HG03135 (cell line): ENCODE measurements around the gene BTG4.

Experiments
- ATAC-seq: cut with Tn5 transposase; IDR thresholded peaks from one replicate; pipeline ENCODE4 v1.9.1; 2021; ENCODE audit warnings: mild to moderate bottlenecking, moderate library complexity; ENCODE audit not compliant: unreplicated experiment

Gene BTG4

DNA sequence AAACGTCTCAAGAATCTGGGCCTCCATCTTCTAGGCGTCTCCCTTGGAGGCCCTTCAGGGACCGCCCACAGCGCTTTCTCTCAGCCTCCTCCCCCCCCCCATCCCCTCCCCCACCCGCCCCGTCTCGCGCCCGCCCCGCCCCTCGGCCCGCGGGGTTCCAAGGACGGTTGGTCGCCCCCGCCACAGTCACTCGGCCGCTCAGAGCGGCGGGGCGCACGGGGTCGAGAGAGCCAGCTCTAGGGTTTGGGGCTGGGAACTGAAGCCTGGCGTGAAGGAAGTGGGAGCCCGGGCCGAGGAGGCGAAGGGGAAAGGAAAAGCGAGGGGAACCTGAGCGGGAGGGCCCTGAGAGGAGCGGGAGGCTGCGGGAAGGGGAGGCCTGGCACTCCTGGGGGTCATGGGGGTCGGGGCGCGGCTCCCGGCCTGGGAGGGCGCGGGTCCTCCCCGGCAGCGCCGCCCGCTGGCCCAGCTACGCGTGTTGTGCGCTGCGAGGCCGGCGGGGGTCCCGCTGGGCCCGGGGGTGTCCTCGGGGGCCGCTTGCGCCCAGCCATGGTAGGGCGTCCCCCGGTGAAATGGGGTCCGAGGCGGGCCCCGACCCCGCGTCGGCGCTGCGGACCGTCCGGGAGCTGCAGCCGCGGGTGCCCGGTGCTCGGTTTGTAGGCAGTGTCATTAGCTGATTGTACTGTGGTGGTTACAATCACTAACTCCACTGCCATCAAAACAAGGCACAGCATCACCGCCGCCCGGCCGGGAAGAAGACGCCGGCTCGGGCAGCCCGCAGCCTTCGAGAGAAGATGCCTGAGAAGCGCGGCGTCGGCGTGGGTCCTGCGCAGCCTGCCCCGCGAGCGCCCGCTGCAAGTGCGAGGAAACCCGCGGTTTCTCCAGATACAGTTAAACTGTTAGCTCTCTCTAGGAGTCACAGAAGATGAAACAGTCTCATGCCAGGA, at the start of gene BTG4:
BTG4 (minus strand) TSS at position 91 of the 944 bp plus-strand sequence. CDS start 13,610 bp downstream, outside the sequence.
- ATAC-seq, result no peak

DNA sequence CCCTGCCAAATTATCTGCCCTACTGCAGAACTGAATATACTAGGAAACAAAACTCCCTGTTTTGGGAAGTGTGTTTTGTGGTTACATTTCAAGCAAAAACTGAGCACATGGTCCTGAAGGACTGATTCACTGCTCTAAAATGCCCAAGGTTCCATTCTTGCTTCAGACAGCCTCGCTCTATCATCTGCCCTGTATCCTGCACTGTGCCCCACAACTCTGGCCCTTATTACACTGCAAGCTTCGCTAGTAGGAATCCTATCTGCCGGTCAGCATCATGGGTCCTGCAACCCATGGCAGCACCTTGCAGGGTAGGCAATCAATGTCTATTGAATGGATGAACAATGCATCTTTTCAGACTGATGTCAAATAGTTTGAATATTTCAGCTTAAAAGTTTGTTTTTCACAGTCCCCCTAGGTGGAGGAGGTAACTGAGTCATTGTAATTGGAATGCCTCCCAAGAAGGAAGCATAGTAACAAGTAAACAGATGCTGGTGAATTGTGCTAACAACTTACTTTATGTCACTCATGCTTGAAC, 49.7 kb upstream of the BTG4 start:
- ATAC-seq, result no peak

DNA sequence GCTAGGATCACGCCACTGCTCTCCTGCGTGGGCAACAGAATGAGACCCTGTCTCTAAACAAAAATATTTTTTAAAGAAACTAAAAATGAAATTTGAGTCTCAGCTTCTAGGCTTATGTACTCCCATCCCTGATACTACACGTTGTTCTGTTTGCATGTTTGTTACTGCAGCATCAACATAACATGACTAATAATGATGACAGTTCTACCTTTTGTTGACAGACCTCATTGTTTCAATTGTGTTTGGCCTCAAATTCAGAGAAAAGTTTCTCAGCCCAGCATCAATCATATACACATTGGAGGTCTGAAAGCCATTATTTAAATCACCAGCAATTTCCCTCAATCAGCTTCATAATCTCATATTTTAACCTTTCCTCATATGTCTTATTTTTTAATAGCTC, 49.1 kb upstream of the BTG4 start:
- no peak for ATAC-seq

DNA sequence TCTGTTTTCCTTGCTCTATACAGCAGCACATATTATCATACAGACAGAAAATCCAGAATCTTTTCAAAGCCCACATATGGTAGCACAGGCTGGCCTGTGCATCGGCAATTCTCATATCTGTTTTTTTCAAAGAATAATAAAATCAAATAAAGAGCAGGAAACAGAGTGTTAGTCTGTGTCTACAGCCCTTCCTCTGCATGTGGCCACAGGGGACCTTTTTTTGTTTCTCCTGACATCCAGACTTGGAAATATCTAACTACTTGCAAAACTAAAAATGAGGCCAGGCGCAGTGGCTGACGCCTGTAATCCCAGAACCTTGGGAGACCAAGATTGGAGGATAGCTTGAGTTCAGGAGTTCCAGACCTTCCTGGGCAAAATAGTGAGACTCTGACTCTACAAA, 48.6 kb upstream of the BTG4 start:
- ATAC-seq, result no peak

DNA sequence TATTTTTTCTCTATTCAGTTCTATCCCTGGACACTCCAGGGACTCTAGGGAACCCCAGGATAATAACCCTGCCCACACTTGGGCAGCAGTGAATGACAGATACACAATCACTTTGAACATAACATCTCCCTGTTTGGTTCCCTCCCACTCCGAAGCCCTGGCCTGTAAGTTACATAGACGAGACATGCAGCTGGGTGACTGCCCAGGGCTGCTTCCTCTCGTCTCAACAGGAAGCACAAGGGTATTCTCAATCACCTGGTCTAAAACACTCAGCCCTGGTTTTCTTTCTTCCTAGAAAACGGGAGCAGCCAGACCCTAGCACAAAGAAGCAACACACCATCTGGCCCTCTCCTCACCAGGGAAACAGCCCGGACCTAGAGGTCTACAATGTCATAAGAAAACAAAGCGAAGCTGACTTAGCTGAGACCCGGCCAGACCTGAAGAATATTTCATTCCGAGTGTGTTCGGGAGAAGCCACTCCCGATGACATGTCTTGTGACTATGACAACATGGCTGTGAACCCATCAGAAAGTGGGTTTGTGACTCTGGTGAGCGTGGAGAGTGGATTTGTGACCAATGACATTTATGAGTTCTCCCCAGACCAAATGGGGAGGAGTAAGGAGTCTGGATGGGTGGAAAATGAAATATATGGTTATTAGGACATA, 47.7 kb upstream of the BTG4 start:
- ATAC-seq, result no peak

DNA sequence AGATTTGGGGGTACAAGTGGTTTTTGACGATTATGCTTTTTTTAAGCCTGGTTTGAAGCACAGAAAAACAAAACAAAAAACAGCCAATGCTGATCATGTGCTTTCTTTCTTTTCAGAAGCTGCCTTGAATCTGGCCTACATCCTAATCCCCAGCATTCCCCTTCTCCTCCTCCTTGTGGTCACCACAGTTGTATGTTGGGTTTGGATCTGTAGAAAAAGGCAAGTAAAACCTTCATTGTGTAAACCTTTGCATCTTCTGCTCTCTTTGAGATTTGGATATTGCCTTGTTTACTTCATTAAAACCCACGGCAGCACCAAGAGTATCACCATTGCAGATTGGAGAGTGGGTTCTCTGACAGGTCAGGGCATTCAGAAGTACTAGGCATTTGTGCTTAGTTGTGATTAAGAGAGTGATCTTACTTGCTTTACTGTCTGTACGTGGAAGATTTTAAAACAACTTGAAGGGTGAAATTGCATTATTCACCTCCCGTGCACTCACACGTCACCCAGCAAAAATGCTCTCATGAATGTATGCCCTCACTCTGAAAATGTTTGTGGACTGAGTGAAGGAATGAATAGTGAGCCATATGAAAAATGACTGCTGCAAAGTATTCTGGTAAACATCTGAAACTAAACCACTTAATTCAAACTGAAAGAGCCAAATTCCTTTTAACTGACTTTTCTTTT, 45.4 kb upstream of the BTG4 start:
- no peak for ATAC-seq

DNA sequence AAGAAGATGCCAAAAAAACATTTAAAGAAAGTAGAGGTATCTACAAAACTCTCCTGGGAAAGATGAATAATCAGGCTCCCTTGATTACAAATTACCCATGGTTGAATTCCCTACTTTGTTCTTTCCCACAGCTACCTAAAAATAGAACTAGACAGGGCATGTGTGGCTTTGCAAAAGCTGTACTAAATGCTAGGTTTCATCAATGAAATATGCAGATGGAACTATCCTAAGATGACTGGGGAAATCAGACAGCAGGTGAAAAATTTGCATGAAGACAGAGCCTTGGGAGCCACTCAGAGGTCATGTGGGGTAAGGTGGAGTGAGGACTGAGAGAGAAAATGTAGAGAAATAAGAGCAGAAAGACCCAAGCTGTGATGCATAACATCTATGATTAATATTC, 43.1 kb upstream of the BTG4 start:
- no peak for ATAC-seq

DNA sequence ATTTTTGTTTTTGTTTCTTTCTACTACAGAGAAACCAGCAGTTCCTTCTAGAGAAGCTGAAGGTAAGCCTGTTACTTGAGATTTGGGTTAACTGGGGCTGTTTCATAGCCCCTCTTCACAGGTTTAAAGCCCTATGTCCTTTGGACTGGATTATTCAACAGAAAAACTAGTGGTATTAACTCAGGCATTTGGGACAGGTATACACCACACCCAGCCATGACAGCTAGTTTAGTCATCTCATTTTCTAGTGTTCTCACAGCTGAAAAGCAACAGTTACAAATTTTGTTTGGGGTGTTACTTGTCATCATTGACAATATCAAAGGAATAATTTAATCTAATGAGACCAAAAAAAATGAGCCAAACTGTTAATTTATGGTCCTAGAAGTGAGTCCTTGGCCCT, 42.3 kb upstream of the BTG4 start:
- no peak for ATAC-seq

DNA sequence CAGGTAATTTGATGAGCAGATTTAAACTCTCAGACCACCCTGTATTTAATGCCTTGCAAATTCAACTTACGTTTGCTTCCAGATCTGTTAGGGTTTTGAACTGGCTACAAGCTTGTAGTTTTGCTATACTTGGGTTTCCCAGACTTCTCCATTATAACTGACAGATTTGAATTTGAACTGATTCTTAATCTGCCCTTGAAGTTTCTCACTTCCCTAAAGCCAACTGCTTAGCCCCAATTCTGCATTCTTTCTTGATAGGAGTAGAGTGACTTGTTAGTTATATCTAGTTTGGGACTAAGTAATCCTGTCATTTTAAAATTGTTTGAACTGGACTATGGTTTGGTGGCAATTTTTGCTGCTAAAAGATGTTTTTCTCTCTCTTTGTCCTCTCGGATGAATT, 38.1 kb upstream of the BTG4 start:
- ATAC-seq, result no peak

DNA sequence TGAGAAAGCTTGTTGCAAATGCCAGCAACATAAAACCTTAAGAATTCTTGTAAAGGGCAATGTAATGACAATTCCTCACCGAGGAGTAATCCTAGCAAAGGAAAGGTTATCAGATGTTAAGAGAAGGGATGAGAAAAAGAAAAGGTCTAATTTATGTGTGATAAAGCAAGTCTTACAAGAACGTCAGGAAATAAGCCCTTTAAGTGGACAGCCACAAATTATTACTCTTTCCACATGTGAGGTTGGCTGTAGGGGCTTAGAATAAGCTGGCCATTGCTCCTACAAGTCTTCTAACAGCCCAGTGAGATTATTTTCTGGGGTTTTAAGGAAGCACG, 37.6 kb upstream of the BTG4 start:
- no peak for ATAC-seq

DNA sequence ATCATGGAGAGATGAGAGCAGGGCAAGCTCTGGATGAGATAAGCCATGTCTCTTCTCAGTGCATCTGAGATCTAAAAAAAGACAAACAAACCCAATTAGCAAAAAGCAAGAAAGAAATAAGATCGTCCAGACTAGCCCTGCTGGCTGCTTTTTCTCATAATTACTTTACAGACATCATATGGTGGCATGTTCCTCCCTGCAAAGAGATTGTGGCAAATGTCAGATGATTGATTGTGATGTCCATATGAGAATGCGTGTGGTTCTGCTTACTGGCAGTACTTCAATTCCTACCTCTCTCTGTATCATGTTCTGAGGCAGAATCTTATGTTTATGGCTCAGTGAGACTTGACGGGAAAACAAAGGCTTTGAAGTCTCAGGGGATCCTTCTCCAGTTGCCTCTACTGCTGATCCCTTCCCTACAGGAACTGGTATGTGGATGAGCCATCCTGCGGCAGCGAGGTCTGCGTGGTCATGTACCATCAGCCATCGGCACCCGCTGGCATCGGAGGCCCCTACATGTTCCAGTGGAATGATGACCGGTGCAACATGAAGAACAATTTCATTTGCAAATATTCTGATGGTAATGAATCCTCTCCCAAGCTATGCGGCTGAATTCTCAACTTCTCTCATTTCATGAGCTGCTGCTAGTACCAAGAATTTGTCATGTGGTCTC, 37.1 kb upstream of the BTG4 start:
- no peak for ATAC-seq

DNA sequence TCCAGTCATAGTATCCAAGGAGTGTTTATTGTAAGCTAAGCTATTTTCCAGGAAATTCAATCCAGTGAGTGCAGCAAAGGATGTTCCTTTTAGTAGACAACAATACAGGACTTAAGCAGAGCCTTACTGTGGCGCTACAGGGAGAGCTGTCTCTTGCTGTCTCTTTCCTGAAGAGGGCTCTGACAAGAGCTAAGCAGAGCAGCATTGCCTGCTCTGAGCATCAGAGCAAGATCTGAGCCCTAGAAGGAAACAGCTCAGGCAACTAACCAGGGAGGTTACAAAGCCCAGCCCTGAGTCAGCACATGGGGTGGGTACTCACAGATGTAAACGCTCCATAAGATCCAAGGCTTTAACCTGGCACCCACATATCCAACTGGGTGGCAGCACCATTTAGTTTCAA, 36.3 kb upstream of the BTG4 start:
- no peak for ATAC-seq

DNA sequence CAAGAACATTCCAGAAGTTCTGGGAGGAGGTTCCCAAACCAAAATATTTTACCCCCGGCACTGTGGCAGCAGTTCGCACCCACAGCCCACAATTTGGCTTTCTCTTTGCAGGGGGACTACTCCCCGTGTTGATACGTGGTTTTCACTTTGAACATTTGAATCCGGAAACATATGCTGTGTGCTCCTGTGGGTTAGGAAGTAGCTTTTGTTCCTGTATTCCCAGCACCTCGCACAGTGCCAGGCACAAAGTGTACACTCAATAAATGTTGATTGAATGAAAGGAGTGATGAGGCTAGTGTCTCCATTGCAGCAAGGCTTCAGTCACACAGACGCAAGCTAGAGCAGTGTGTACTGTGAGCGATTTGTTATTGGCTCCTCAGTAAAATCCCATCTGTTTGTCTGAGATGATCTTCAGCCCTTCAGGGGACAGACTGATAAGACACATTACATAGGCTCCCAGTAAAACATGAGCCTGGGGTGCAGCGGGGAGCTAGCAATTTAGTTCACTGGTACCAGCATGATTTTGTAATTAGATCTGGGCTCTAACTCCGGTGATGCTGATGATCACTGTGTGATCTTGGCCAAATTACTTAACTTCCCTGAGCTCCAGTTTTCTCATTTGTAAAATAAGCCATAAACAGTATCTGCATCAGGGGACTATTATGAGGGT, 30.6 kb upstream of the BTG4 start:
- no peak for ATAC-seq

DNA sequence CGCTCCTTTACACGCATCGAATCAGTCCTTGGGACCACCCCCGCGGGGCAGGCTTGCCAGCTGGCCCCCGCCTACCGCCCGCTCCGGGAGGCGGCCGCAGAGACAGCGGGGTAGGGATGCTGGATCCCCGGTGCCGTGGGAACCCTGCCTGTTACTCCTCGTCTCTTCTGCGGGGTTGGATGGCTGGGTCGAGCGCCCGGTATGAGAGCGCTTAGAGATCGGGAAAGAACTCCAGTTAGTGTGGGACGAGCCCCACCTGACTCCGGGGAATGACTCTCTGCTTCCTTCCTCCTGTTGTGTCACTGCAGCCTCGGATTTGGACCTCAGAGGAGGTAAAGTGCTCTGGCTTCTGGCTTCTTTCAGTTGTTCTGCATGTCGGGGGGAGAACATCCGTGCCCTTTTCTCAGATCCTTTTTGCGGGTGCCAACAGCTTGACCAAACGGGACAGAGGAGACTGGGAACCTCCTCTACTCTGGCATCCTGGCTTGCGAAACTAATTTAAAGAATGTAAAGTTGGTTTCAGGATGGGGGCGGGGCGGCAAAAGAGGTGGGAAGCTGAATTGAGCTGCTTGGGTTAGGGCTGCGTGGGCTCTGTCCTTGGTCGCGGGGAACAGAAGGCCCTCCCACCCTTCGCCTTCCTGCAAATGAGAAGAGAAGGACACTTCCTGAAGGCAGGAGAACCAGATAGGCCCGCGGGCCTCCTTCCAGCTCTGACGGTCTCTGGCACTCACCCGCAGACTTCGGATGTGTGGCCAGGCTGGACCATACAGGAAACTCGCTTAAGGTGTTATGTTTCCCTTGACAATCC, 29.3 kb upstream of the BTG4 start:
- ATAC-seq, result no peak

DNA sequence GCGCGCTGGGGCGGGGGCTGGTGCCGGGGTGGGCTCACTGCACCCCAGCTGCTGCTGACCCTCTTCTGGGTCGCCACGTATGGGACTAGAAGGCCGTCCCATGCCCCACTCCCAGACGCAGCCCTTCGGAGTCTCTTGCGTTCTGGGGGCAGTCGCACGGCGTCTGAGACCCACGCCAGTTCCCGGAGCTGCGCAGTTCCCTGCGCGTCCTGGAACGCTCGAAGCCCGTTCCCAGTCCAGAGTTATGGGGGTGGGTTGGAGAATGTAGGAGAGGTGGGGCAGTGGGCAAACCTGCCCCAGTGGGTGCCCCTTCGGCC, 28.7 kb upstream of the BTG4 start:
- ATAC-seq, result no peak

DNA sequence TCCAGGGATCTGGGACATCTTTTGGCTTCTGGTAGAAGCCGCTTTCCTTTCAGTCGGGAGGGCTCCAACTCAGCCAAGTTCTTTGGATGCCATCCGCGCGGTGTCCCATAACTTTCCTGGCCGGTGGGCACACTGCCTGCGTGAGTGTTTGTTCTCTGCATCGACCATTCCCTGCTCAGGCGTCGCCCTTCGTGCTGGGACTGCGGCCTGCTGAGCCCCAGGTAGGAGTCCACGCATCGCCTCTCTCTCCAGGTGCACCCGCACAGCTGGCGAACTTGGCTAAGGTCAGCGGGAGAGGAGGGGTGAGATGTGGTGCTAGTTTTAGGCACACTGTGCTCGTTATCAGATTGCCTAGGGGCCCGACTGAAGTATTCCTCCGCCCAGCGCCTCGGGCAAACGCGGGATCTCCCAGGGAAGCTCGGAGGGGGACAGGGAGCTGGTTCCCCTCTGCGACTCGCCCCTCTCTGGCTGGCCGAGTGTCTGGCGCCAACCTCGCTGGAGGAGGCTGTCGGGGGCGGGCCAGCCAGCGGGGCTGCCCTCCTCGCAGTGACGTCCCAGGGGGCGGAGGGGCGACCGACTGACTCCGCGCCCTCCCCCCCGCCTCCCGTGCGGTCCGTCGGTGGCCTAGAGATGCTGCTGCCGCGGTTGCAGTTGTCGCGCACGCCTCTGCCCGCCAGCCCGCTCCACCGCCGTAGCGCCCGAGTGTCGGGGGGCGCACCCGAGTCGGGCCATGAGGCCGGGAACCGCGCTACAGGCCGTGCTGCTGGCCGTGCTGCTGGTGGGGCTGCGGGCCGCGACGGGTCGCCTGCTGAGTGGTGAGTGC, 28.1 kb upstream of the BTG4 start, which contains the start of gene LAYN:
LAYN (plus strand) TSS at position 607 of the 823 bp plus-strand sequence; CDS start at position 731, 124 bp downstream.
- no peak for ATAC-seq

DNA sequence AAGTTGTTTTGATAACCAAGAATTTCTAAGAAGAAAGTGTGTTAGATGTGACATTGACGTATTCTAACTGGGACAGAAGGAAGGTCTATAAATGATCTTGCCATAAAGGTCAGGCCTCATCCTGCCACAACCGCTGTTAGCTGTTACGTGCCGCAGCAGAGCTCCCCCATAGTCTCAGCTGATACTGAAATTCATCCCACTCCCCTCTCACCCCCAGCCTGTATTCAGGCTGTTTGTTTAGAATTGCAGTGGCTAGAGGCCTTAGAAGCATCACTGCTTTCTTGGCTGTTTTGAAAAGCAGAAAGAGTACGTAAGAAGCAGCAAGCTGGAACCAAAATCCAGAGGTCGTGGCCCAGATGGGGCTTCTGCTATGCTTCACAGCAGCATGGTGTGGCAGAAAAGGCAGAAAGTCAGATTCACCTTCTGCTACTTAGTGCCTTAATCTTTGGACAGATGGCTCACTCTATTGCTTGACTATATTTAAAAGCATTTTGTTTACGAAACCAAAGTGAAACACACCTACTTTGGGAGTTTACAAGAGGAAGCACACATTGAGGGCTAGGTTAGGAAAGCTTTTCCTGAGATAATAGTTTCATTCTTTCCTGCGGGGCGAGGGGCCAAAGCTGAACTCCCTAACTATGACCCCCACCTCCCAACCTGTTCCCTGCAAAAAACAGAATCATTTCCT, 27.4 kb upstream of the BTG4 start:
- no peak for ATAC-seq

DNA sequence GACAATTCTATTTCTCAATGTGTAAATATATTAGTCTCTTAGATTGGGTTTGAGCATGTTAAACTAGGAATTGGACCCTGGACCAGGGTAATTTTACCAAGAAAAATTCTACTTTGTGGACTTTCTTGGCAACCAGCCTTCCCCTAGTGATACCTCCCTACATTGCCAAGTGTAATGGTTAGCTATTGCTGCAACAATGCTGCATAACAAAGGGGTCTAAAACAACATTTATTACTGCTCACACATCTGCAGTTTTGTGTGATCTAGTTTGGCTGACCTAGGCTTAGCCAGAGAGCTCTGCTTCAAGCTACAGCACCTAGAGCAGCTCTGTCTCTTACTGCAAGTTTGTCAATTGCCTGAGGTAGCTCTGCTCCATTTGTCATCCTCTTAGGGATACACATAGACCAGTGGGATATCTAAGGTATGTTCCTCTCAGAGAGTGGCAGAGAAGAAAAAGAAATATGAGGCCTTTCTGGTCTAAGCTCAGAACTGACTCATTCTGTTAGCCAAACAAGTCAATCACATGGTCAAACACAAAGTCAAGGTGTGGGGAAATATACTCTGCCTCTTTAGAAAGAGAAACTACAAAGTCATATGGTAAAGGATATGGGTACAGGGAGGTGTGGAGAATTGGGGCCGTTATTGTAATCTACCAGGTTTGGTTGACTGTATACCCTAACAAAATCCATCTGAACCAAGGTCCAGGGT, 26.4 kb upstream of the BTG4 start:
- ATAC-seq, result no peak
